Measurements from ENCODE around the gene CD226. TPM values are rescaled to one million over a fixed set of nuclear protein-coding genes. Genes with fewer than 3 reads are reported as not detected.
"Not testable (repeated sequence)": the region's sequence is repeated elsewhere in the genome, so short reads cannot be mapped to it uniquely, and the experiment has no call there.

Gene CD226
- total RNA-seq, result 10 to 100 TPM; 42.4 to 86.5 TPM

- Mint-ChIP-seq H3K36me3 (peaks cover 41 to 58% of the 10 kb centered on the region in 2 donors), H3K27ac (no peak within 1 kb of the TSS), H3K9me3 (peaks cover 0 to 10% of the 10 kb centered on the region in 2 donors)
- ATAC-seq (peak; percentile 41 to 55), DNase-seq (ENCODE audit: low spot score in 2 of 2) (peak in 1 of 2 donors; percentile 28)
Measured at GRCh38 chr18:69947361-69948133, at the start of gene CD226. Gene CD226 (minus strand): TSS chr18:69947873. CDS start chr18:69947406, 467 bp downstream.

GRCh38 chr18:69996951-69997798 is 49.5 kb upstream of the CD226 start:
- H3K36me3 Mint-ChIP-seq, result peaks cover 35 to 66% of the 10 kb centered on the region in 2 donors
- DNase-seq (ENCODE audit: low spot score in 2 of 2), result no peak
- peaks cover 0 to 7% of the 10 kb centered on the region in 2 donors for H3K9me3 Mint-ChIP-seq
- ATAC-seq, result no peak
- peak overlapping the region; percentile 7 to 38 for H3K27ac Mint-ChIP-seq

GRCh38 chr18:69996417-69996816 is 48.7 kb upstream of the CD226 start:
- no peak overlapping the region for H3K27ac Mint-ChIP-seq

GRCh38 chr18:69995774-69996173 is 48.1 kb upstream of the CD226 start:
- peaks cover 0 to 7% of the 10 kb centered on the region in 2 donors for H3K9me3 Mint-ChIP-seq
- DNase-seq (ENCODE audit: low spot score in 2 of 2) (no peak), ATAC-seq (no peak)
- H3K36me3 Mint-ChIP-seq, result peaks cover 35 to 58% of the 10 kb centered on the region in 2 donors
- H3K27ac Mint-ChIP-seq, result no peak overlapping the region

More at GRCh38 chr18:69996417-69996816, 48.7 kb upstream of the CD226 start:
- Mint-ChIP-seq H3K36me3 (peaks cover 35 to 64% of the 10 kb centered on the region in 2 donors), H3K9me3 (peaks cover 0 to 7% of the 10 kb centered on the region in 2 donors)
- no peak for DNase-seq (ENCODE audit: low spot score in 2 of 2)
- ATAC-seq, result no peak

- DNase-seq (ENCODE audit: low spot score in 2 of 2) (no peak), ATAC-seq (no peak)
- Mint-ChIP-seq H3K9me3 (peaks cover 10 to 27% of the 10 kb centered on the region in 2 donors), H3K36me3 (peaks cover 44 to 79% of the 10 kb centered on the region in 2 donors), H3K27ac (no peak overlapping the region)
Measured at GRCh38 chr18:69992776-69993175, 45.1 kb upstream of the CD226 start.

GRCh38 chr18:69987870-69988269 is 40.2 kb upstream of the CD226 start:
- H3K36me3 Mint-ChIP-seq, result peaks cover 31 to 59% of the 10 kb centered on the region in 2 donors
- peaks cover 20 to 36% of the 10 kb centered on the region in 2 donors for H3K9me3 Mint-ChIP-seq
- no peak for DNase-seq (ENCODE audit: low spot score in 2 of 2)
- no peak for ATAC-seq
- H3K27ac Mint-ChIP-seq, result peak overlapping the region in 1 of 2 donors; percentile 35

GRCh38 chr18:69985239-69985638 is 37.6 kb upstream of the CD226 start:
- no peak for ATAC-seq
- H3K27ac Mint-ChIP-seq, result no peak overlapping the region
- no peak for DNase-seq (ENCODE audit: low spot score in 2 of 2)
- H3K9me3 Mint-ChIP-seq, result peaks cover 24 to 38% of the 10 kb centered on the region in 2 donors
- peaks cover 30 to 56% of the 10 kb centered on the region in 2 donors for H3K36me3 Mint-ChIP-seq

GRCh38 chr18:69982417-69982816 is 34.7 kb upstream of the CD226 start:
- H3K36me3 Mint-ChIP-seq, result peaks cover 22 to 56% of the 10 kb centered on the region in 2 donors
- no peak for ATAC-seq
- no peak for DNase-seq (ENCODE audit: low spot score in 2 of 2)
- peaks cover 13 to 33% of the 10 kb centered on the region in 2 donors for H3K9me3 Mint-ChIP-seq
- H3K27ac Mint-ChIP-seq, result no peak overlapping the region

- Mint-ChIP-seq H3K9me3 (peaks cover 13 to 33% of the 10 kb centered on the region in 2 donors), H3K27ac (no peak overlapping the region), H3K36me3 (peaks cover 22 to 56% of the 10 kb centered on the region in 2 donors)
- DNase-seq (ENCODE audit: low spot score in 2 of 2) (no peak), ATAC-seq (peak; percentile 63 to 67)
Measured at GRCh38 chr18:69981948-69982347, 34.3 kb upstream of the CD226 start.

GRCh38 chr18:69980982-69981804 is 33.5 kb upstream of the CD226 start:
- DNase-seq (ENCODE audit: low spot score in 2 of 2), result no peak
- Mint-ChIP-seq H3K27ac (peak overlapping the region; percentile 24 to 69), H3K36me3 (peaks cover 24 to 56% of the 10 kb centered on the region in 2 donors), H3K9me3 (peaks cover 17 to 35% of the 10 kb centered on the region in 2 donors)
- peak in 1 of 2 donors; percentile 35 for ATAC-seq

GRCh38 chr18:69980509-69980908 is 32.8 kb upstream of the CD226 start:
- peaks cover 31 to 57% of the 10 kb centered on the region in 2 donors for H3K36me3 Mint-ChIP-seq
- H3K27ac Mint-ChIP-seq, result peak overlapping the region; percentile 3 to 24
- no peak for ATAC-seq
- H3K9me3 Mint-ChIP-seq, result peaks cover 21 to 38% of the 10 kb centered on the region in 2 donors
- no peak for DNase-seq (ENCODE audit: low spot score in 2 of 2)

GRCh38 chr18:69978732-69979715 is 31.4 kb upstream of the CD226 start:
- Mint-ChIP-seq H3K27ac (peak overlapping the region; percentile 55 to 83), H3K9me3 (peaks cover 21 to 44% of the 10 kb centered on the region in 2 donors), H3K36me3 (peaks cover 31 to 69% of the 10 kb centered on the region in 2 donors)
- DNase-seq (ENCODE audit: low spot score in 2 of 2) (no peak), ATAC-seq (peak; percentile 86 to 88)

- not testable (repeated sequence) for H3K27ac Mint-ChIP-seq; ATAC-seq; DNase-seq (ENCODE audit: low spot score in 2 of 2)
- H3K36me3 Mint-ChIP-seq, result peaks cover 33 to 79% of the 10 kb centered on the region in 2 donors
- H3K9me3 Mint-ChIP-seq, result peaks cover 18 to 41% of the 10 kb centered on the region in 2 donors
Measured at GRCh38 chr18:69975294-69975693, 27.6 kb upstream of the CD226 start.

- ATAC-seq, result no peak
- Mint-ChIP-seq H3K27ac (no peak overlapping the region), H3K36me3 (peaks cover 27 to 70% of the 10 kb centered on the region in 2 donors), H3K9me3 (peaks cover 14 to 37% of the 10 kb centered on the region in 2 donors)
- no peak for DNase-seq (ENCODE audit: low spot score in 2 of 2)
Measured at GRCh38 chr18:69974365-69974764, 26.7 kb upstream of the CD226 start.

- H3K36me3 Mint-ChIP-seq, result peaks cover 5 to 29% of the 10 kb centered on the region in 2 donors
- no peak for DNase-seq (ENCODE audit: low spot score in 2 of 2)
- ATAC-seq, result no peak
- no peak overlapping the region for H3K27ac Mint-ChIP-seq
- peaks cover 0 to 5% of the 10 kb centered on the region in 2 donors for H3K9me3 Mint-ChIP-seq
Measured at GRCh38 chr18:69969491-69969890, 21.8 kb upstream of the CD226 start.

Data from activated naive CD4-positive, alpha-beta T cell treated with anti-CD3 and anti-CD28 coated beads, Interleukin-2, amount 50 U/mL, for 72 hours (primary cell).